Panc1 (cell line): ENCODE measurements around the gene DHCR24. TPM values are rescaled to one million over a fixed set of nuclear protein-coding genes. Genes with fewer than 3 reads are reported as not detected.

Experiments used
- ATAC-seq: fragments of 200-7000 bp; cut with Tn5 transposase; 2 replicates; pipeline ENCODE4 v1.9.1; 2020; ENCODE audit warnings: mild to moderate bottlenecking, moderate library complexity
- BruUV-seq: library from RNA; stranded (reverse); fragments of 400-500 nt; replicated peaks from 2 replicates; lab custom pipeline; 2021; lab: Mats Ljungman, UMichigan
- CTCF ChIA-PET: fragments of 300-600 bp; sonication (Branson Sonifier 250); formaldehyde crosslinking; loops from one replicate; lab custom pipeline; 2022; ENCODE audit warnings: antibody characterized with exemption; lab: Charles Lee
- POLR2A ChIA-PET: fragments of 300-600 bp; sonication (Branson Sonifier 250); formaldehyde crosslinking; loops from one replicate; lab custom pipeline; 2022; ENCODE audit warnings: antibody characterized with exemption; lab: Charles Lee
- DNase-seq: peaks from one replicate; pipeline ENCODE4 v3.0.0-alpha.2; 2010; ENCODE audit warnings: low read depth, low spot score
- H3K27ac ChIP-seq: 2 replicates; pipeline ENCODE4 v1.5.1; 2011; ENCODE audit warnings: mild to moderate bottlenecking, low read length, inconsistent platforms
- H3K27me3 ChIP-seq: fragments of 200-500 bp; sonication (Bioruptor generic); 2 replicates; pipeline ENCODE4 v1.6.0; 2014; ENCODE audit warnings: low read length, inconsistent platforms; ENCODE audit not compliant: control insufficient read depth, insufficient read depth
- H3K36me3 ChIP-seq: fragments of 200-500 bp; sonication (Bioruptor generic); 2 replicates; pipeline ENCODE4 v1.5.1; 2014; ENCODE audit warnings: inconsistent platforms, mild to moderate bottlenecking, low read length, moderate library complexity; ENCODE audit not compliant: control insufficient read depth, insufficient read depth
- H3K4me1 ChIP-seq: 2 replicates; pipeline ENCODE4 v1.5.1; 2011; ENCODE audit warnings: inconsistent platforms, mild to moderate bottlenecking, low read length, moderate library complexity; ENCODE audit not compliant: control insufficient read depth, insufficient read depth
- H3K4me3 ChIP-seq, 2 experiments: 2 replicates each; pipeline ENCODE4 v1.5.1; 2011 to 2012; ENCODE audit warnings: low read depth in 2 of 2, low read length in 2 of 2, mild to moderate bottlenecking in 2 of 2, inconsistent platforms in 1 of 2, moderate library complexity in 1 of 2
- H3K9me3 ChIP-seq: fragments of 200-500 bp; sonication (Bioruptor generic); 2 replicates; pipeline ENCODE4 v1.5.1; 2014; ENCODE audit warnings: low read depth, mild to moderate bottlenecking, inconsistent platforms, low read length, moderate library complexity; ENCODE audit not compliant: control insufficient read depth, insufficient read depth
- POLR2AphosphoS5 ChIP-seq: IDR thresholded peaks from 2 replicates; pipeline ENCODE4 v1.6.1; 2012; ENCODE audit warnings: mild to moderate bottlenecking, low read depth, low read length, moderate library complexity
- SIN3A ChIP-seq: IDR thresholded peaks from 2 replicates; pipeline ENCODE4 v1.6.1; 2012; ENCODE audit warnings: low read depth, mild to moderate bottlenecking, low read length, moderate library complexity, borderline replicate concordance; ENCODE audit not compliant: insufficient read depth
- TCF7L2 ChIP-seq: IDR thresholded peaks from 2 replicates; pipeline ENCODE4 v1.6.1; 2011; ENCODE audit warnings: mild to moderate bottlenecking, low read depth, low read length, inconsistent platforms
- in situ Hi-C: cut with HindIII; loops from 2 replicates; pipeline ENCODE4 v1.10.0; 2016; ENCODE audit warnings: low sequenced_read_pairs, low pct_unique_long_range_greater_than_20kb
- intact Hi-C: fragments of 100-400 bp; cut with micrococcal nuclease; formaldehyde crosslinking; loops from one replicate; pipeline ENCODE4 v1.10.0; 2022; ENCODE audit not compliant: unreplicated experiment
- total RNA-seq: library from RNA; stranded (reverse); gene quantifications from one replicate; pipeline ENCODE4 v1.2.1, GENCODE V29; 2021; ENCODE audit not compliant: unreplicated experiment
- TF ChIP-seq, protein P1 (sequence below), 2 experiments: IDR thresholded peaks; 2 replicates each; pipeline ENCODE4 v1.6.1; 2011 to 2012; ENCODE audit warnings: low read depth in 2 of 2, control low read depth in 1 of 2, low read length in 1 of 2, mild to moderate bottlenecking in 1 of 2, moderate library complexity in 1 of 2; ENCODE audit not compliant: insufficient read depth in 1 of 2
- TF ChIP-seq, protein P2 (sequence below): fragments of 450-650 bp; IDR thresholded peaks from 2 replicates; pipeline ENCODE4 v1.5.1; 2017; ENCODE audit warnings: mild to moderate bottlenecking

DHCR24 gene
- total RNA-seq, 1 experiment from 2014 or later: 313 TPM

DNA sequence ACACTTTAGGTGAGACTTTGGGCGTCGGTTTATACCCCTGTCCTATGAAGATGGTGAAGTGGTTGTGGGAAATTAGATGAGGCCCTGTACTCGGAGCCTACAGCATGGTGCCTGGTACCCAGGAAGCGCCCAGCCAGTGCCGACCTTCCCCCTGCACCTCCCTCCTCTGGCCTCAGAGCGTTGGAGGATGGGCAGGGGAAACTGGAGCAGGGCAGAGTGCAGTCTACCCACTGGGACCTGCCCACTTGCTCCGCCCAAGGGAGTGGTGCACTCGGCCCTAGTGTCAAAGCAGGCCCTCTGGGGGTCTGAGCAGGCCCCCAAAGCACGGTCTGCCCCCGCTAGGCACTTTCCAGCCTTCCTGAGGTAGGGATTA lies 72.9 kb downstream of the DHCR24 start:
- BruUV-seq: no TSS peak
- no peak for DNase-seq
- H3K4me1 ChIP-seq: no peaks in the 10 kb centered on the region
- H3K27ac ChIP-seq: no peak overlapping the region
- CTCF ChIA-PET: no interaction called here
- in situ Hi-C loops: no loop called here
- ATAC-seq: no peak
- no peaks in the 10 kb centered on the region for H3K9me3 ChIP-seq
- H3K36me3 ChIP-seq: no peaks in the 10 kb centered on the region
- intact Hi-C loops: loop anchor here (5.0 kb wide), 1 partner anchor 317 kb away; no protein-coding TSS in a partner anchor
- TF ChIP-seq TCF7L2 (no peak), POLR2AphosphoS5 (no peak), SIN3A (no peak)
- TF ChIP-seq, protein P1, sequence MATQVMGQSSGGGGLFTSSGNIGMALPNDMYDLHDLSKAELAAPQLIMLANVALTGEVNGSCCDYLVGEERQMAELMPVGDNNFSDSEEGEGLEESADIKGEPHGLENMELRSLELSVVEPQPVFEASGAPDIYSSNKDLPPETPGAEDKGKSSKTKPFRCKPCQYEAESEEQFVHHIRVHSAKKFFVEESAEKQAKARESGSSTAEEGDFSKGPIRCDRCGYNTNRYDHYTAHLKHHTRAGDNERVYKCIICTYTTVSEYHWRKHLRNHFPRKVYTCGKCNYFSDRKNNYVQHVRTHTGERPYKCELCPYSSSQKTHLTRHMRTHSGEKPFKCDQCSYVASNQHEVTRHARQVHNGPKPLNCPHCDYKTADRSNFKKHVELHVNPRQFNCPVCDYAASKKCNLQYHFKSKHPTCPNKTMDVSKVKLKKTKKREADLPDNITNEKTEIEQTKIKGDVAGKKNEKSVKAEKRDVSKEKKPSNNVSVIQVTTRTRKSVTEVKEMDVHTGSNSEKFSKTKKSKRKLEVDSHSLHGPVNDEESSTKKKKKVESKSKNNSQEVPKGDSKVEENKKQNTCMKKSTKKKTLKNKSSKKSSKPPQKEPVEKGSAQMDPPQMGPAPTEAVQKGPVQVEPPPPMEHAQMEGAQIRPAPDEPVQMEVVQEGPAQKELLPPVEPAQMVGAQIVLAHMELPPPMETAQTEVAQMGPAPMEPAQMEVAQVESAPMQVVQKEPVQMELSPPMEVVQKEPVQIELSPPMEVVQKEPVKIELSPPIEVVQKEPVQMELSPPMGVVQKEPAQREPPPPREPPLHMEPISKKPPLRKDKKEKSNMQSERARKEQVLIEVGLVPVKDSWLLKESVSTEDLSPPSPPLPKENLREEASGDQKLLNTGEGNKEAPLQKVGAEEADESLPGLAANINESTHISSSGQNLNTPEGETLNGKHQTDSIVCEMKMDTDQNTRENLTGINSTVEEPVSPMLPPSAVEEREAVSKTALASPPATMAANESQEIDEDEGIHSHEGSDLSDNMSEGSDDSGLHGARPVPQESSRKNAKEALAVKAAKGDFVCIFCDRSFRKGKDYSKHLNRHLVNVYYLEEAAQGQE (IDR thresholded peaks at IDR 0.05; ENCODE audit: insufficient read depth in 1 of 2, low read depth in 2 of 2, low read length in 1 of 2): no peak
- TF ChIP-seq, protein P2, sequence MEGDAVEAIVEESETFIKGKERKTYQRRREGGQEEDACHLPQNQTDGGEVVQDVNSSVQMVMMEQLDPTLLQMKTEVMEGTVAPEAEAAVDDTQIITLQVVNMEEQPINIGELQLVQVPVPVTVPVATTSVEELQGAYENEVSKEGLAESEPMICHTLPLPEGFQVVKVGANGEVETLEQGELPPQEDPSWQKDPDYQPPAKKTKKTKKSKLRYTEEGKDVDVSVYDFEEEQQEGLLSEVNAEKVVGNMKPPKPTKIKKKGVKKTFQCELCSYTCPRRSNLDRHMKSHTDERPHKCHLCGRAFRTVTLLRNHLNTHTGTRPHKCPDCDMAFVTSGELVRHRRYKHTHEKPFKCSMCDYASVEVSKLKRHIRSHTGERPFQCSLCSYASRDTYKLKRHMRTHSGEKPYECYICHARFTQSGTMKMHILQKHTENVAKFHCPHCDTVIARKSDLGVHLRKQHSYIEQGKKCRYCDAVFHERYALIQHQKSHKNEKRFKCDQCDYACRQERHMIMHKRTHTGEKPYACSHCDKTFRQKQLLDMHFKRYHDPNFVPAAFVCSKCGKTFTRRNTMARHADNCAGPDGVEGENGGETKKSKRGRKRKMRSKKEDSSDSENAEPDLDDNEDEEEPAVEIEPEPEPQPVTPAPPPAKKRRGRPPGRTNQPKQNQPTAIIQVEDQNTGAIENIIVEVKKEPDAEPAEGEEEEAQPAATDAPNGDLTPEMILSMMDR: no peak
- H3K27me3 ChIP-seq: no peaks in the 10 kb centered on the region; the same call in 1 of the 2 replicates
- no peak overlapping the region for H3K4me3 ChIP-seq
- POLR2A ChIA-PET: no interaction called here

DNA sequence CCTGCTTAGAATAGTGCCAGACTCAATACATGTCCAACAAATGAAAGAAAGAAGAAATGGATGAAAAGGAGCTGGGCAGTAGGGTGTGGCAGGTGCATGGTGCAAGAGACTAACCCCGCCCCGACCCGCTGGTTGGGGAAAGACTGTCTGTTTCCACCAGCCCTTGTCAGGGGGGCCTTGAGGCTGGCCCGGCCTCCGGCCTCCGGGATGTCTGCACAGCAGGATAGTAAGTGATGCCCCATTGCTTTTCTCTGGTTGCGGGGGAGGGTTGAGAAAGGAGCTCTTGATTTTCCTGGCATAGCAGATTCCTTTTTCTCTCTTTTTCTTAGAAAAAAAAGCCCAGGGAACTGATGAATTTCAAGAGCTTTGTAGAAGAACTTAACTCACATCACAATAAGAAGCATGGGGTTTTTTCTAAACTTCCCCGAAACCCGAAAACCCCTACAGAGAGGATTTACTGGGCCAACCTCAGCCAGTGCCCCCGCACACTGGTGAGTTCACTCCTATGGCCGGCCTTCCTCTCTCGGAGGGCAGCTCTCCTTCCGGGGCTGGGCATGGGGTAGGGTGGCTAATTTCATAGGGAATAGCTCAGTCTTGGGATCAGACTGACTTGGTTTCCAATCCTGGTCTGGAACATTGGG lies 73.4 kb downstream of the DHCR24 start:
- in situ Hi-C loops: no loop called here
- ChIA-PET POLR2A (no interaction called here), CTCF (interaction anchor here (0.6 kb wide), 1 partner anchor 1353 kb away, joined by 3 read pairs; no protein-coding TSS in a partner anchor)
- no peak overlapping the region for H3K4me3 ChIP-seq
- H3K27me3 ChIP-seq: no peaks in the 10 kb centered on the region; the same call in 1 of the 2 replicates
- no peaks in the 10 kb centered on the region for H3K4me1 ChIP-seq
- BruUV-seq: no TSS peak
- ATAC-seq (no peak), DNase-seq (no peak)
- H3K36me3 ChIP-seq: no peaks in the 10 kb centered on the region
- TF ChIP-seq, protein P1 (IDR thresholded peaks at IDR 0.05; ENCODE audit: insufficient read depth in 1 of 2, low read depth in 2 of 2, low read length in 1 of 2): no peak
- TF ChIP-seq SIN3A: no peak
- TF ChIP-seq TCF7L2: no peak
- TF ChIP-seq, protein P2: no peak
- TF ChIP-seq POLR2AphosphoS5: no peak
- H3K27ac ChIP-seq: no peak overlapping the region
- intact Hi-C loops: loop anchor here (5.0 kb wide), 1 partner anchor 316 kb away; no protein-coding TSS in a partner anchor
- H3K9me3 ChIP-seq: no peaks in the 10 kb centered on the region
